DLD1 (cell line): Measurements from ENCODE around the gene TP63.

Experiments used
- in situ Hi-C: cut with HindIII; loops from 2 replicates; pipeline ENCODE4 v1.10.0; 2017; ENCODE audit warnings: low sequenced_read_pairs

Gene TP63

DNA sequence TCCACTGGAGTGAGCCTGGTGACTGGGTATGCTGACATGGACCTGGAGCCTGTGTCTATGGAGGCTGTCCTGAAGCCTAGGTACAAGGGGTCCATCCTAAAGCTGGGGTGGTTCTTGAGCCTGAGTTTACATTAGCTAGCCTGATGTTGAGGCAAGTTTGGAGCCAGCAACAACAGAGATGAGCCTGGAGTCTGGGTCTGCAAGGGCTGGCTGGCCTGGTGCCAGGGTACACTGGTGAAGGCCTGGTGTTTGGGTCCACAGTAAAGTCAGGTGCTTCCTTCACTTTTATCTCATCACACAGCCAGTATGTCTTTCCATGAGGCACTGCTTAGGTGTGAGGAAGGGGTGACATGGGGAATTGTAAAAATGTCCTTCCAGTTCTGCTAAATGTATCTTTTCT lies 49.5 kb downstream of the TP63 start:
- in situ Hi-C loops, result no loop called here

DNA sequence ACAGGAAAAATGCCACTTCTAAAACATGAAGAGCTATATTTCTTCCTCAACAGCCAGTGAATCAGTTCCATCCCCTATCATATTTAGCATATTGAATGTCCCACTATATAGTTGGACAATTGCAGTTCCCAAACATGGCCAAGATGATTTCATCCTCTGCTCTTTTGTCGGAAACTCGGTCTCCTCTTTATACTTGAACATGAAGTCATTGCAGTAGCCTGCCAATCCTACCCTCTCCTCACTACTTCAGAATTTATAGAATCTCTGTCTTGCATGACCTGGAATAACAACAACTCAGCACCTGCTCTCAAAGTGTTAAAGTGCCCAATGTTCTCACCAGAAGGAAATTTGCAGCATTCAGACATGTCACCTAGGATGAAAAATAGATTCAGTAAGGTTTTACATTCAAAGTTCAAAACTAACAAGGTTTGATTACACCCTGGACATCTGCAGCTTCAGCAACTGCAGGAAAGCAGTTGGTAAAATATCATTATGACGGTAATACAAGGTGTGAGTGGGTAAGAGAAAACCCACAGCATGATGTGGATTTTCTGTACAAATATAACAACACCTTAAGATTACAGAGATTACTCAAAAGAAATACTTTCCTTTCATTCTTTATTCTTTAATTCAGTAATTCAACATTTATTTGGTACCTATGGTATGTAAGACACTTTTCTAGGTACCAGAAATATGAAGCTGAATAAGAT lies 52.5 kb downstream of the TP63 start:
- in situ Hi-C loops, result no loop called here

DNA sequence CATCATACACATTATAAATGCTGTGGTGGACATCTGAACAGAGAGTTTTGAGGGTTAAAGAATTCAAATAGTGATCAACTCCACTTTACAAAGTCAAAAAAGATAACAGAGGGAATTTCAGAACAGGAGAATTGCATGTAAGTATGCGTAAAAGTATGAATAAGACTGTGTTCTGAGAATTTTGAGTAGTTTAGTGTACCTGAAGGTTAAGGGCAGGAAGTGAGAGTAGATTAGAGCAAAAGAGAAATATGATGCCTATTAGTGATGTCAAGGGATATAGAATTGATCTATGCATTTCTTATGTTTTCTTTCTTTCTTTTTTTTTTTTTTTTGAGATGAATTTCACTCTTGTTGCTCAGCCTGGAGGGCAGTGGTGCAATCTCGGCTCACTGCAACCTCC lies 53.1 kb downstream of the TP63 start:
- in situ Hi-C loops, result no loop called here

DNA sequence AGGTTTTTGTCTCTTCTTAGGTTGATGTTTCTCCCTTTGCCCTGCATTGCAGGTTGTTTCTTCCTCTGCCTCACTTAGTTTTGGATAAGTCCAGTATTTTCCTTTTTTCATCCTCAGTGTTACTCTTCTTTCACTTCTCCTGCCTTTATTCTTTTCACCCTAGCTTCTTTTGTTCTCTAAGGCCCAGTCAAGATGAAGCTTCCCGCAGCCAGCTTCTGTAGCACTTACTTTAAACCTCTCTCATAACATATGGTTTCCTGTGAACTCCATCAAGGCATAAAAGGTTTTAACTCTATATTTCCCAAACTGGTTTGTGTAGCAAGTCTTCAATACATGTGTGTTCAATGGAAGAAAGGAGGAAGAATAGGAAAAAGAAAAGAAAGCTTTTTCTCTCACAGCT lies 54.1 kb downstream of the TP63 start:
- in situ Hi-C loops, result no loop called here

DNA sequence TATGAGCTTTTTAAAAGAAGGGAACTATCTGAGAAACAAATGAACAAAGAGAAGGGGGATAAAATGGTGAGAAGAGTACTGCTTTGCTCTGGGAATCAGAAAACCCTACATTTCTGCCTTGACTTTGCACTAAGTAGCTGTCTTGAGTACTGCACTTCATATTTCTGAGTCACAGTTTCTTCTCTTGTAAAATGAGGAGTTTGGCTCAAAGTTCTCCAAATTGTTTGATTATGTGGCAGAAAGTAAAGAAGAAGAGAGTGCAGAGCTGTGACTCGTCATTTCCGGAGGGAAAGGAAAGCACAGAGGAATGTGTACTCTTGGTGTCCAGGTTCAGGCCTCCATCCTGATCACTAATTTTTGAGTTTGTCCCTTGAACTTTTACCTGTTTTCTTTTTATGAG lies 54.7 kb downstream of the TP63 start:
- in situ Hi-C loops, result no loop called here

DNA sequence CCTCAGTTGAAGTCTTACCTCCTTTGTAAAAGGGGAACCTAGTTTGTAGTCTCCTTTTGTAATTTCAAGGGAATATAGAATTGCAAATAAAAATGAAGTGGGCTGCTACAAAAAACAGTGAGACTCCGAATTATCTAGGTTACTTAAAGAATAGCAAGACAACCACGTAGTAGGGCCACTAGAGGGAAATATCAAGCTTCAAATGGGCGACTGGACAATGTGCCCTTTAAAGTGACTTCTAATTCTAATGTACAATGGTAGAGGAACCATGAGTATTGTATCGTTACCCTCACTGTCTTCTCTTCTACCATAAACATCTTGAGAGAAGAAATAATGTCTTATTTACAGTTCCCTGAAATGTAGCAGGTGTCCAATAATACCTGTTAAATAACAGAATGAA lies 56.3 kb downstream of the TP63 start:
- in situ Hi-C loops, result no loop called here

DNA sequence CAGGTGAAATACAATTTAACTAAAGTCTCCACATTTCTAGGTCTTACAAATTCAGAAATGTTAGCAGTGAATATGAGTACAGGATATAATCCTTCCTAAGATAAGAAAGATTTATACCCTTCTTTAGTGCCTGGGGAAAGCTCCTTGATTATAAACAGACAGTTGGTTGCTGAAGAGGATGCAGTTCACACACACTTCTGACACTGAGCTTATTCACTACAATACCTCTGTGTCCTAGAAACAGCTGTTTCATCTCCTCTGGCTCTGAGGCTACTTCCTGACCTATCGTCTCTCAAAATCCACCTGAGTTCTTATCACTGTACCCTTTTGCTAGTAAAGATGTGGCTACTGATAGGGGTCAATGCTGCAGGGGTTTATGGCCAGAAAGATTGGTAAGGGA lies 57.1 kb downstream of the TP63 start:
- in situ Hi-C loops, result no loop called here

DNA sequence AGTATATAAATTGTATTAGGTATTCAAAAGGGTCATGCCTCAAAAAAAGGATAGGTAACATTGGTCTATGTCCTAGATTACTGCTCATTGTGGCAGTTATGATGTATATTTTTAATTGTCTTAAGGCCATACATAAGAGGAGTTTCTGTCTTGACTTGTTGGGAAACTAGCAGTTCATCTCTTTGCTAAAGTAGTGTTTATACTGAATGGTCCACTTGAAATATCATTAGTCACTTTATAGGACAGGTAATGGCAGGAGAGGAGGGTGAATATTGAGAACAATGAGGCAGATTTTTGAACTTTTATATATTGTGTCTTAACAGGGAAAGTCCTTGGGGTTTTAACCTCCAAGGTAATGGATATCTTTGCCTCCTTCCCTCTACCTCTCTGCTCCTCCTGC lies 58.4 kb downstream of the TP63 start:
- in situ Hi-C loops, result no loop called here

DNA sequence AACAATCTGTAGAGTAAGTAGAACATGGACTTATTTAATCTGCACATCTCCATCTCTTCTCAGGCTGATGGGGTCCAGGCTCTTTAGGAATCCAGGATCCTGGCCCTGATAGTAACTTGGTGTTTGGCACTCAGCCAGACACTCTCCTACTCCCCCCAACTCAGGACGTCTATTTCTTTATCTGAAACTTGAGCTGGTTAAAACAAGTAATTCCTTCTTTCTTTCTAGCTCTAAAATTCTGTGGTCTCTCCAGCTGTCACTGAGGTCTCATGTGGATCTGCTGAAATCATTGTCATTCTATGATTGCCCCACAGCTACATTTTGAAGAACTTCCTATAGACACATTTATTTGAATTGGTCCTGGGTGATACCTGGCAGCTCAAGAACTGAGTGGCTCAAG lies 59.0 kb downstream of the TP63 start:
- in situ Hi-C loops, result no loop called here

DNA sequence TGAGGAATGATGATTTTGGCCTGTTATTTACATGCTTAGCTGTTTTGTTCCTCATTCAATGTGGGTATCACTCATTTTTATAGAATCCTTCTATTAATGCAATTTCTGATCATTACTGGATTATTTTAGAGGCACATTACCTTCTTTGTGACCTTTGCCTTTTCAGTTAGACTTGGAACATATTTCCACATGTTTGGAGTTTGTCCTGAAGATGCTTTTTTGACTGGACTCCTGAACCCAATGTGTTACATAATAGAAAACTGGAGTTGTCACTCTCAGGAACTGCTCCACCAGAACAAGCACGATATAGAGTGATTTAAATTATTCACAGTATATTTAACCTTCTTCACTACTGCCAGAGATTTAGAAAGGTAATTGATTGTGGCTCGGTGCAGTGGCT lies 59.5 kb downstream of the TP63 start:
- in situ Hi-C loops, result no loop called here

DNA sequence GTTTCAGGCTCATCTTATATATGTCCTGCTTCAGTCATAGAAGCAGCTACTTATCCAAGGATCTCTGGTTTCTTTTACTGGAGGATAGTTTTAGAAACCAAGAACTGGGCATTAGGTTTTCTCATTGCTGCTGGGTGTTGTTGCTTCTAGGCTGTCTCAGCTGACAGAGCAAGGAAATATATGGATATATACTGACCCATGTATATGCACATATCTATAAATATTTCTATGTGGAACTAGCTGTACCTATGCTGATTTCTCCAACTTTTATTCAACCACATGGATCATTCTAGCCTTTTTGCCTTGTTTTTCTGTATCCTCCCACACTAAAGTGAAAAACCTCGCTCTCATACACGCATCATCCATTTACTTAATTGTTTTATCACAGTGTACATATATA lies 64.2 kb downstream of the TP63 start:
- in situ Hi-C loops, result no loop called here

DNA sequence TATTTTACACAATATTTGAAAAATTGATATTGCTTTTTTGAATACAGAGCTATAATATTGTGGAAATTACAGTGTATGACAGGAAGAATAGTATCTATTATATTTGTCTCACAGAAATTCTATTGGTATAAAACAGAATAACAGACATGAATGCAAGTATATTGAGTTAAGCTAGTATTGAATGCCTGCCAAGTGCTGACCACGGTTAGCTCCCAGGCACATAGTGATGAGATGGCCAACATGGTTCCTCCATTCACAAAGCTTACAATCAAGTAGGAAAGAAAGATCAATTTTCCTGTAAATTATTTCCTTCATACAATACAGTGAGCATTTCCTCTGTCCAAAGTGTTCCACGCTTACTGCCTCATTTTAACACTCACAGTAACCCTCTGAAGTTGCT lies 67.6 kb downstream of the TP63 start:
- in situ Hi-C loops, result no loop called here

DNA sequence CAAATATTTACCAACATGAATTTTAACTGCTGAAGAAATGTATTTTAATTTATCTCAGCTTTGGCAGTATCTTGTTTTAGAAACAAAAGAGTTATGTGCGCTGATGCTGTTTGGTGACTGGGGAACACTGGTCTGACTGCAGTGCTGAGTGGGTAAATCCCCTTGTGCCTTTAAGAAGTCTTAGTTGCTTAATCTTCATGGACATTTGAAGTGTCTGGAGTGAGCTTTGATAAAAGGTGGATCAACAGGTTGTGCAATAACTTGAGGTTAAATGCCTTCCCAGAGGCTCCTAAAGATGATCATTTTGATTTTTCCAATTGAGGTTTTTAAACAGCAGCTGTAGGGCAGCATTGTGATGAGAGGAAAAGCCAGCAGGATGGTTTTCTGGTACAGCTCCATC lies 68.7 kb downstream of the TP63 start:
- in situ Hi-C loops, result no loop called here

DNA sequence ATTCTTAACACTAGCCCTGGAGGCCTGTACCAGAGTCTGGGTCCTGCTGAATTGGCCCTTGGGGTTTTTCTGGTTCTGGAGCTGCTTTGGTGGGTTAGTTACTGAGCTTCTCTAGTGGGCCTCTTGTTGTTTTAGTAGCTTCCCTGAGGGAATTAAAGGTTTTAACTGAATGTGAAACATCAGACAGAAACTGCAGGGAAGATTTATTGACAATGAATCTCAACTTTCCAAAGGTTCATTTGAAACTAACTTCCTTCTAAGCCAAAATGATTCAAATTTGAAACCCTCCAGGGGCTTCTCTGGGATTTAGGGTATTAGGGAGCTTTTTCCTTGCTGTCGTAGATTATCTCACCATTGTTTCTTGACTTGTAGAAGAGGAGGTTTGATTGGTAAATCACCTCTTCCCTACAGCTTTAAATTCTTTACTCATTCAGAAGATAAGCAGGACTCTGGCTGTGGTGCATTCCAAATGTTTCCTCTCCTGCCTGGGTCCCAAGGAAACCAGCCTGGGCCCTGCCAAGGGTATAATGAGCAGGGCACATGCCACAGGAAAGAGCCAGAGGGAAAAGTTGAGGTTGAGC lies 71.0 kb downstream of the TP63 start:
- in situ Hi-C loops, result no loop called here

DNA sequence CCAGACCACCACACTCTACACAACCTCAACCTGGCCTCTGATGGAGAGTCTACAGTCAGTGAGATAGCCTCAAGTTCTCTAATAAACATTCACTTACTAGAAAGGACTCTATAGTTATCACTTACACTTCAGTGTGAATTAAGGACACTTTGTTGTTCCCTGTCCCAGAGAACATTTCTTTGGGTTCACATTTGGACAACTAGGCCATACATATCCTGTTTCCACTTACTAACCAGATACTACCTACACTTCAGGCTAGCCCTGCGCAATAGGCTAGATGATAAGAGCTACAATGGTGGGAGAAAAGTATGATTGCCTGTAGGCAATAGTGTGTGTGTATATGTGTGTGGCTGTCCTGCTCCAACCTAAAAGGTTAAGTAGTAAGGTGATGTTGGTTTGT lies 72.7 kb downstream of the TP63 start:
- in situ Hi-C loops, result no loop called here

DNA sequence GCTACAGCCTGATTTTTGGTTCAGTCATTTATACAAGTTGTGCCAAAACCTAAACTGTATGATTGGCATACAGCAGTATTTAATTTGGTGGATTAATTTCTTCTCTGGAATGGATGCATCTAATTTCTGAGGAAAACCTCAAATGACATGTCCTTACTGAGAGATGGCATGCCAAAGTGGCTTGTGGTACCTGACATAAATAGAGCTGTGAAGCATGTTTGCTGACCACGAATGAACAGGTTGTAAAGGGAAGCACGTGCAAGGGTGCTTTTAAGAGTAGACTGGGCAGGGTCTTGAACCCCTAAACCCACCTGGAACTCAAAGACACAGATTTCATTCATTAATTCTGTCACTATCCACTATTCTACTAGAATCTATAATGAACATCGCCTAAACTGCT lies 77.2 kb downstream of the TP63 start:
- in situ Hi-C loops, result no loop called here

DNA sequence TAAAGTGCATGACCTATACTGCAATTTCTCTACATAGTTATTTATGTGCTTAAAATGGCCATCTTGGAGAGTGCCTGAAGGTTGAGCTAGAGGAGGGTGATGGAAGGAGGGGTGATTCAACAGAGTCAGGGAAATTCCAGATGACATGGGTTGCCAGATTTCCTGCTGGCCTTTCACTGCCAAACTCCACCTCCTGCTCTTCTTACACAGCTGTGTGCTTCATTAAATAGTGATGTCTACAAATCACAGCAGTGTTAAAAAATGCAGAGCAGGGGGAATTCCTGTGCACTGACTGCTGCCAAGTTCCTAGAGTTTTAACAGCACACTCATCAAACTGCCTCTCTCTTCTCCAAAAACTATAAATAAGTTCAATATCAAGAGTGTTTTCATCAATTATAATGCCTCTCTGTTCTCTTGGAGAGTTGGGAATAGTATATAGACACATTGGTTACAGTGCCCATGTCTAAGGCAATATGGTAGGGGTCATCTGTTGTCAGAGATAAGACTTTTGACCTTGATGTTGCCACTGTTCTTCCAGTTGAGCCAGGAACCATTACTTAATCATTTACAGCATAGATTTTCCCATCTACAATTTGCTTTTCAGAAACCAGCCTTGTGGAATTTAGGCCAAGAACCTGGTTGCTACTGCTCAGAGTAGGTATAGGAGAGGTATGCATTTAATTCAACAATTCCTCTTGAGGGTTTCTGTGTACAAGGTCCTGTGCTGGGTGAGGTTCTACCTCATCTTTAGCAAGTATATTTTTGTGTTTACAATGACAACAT lies 79.6 kb downstream of the TP63 start:
- in situ Hi-C loops, result no loop called here

DNA sequence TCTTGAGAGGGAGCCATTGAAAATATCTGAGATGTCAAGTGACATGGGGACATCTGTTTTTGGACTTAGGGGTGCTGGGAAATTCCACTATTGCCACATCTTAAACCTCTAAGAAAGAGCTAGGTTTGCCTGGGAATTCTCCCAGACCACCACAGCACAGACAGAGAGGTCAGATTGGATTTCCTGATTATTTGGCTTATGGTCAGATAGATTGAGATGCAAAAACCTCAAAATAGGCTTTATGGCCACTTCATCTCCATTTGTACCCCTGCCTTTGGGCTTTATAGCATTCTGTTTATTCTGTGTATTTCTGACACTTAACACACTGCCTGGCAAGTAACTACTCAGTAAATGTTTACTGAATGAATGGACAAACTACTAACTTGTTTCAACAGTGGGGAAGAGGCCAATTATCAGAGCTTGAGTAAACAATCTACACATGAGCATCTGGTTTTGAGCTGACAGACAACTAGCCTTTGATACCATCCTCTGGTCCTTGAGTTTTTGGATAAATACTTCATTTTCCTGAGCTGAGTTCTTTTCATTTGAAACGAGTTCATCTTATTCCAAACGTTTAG lies 81.8 kb downstream of the TP63 start:
- in situ Hi-C loops, result no loop called here

DNA sequence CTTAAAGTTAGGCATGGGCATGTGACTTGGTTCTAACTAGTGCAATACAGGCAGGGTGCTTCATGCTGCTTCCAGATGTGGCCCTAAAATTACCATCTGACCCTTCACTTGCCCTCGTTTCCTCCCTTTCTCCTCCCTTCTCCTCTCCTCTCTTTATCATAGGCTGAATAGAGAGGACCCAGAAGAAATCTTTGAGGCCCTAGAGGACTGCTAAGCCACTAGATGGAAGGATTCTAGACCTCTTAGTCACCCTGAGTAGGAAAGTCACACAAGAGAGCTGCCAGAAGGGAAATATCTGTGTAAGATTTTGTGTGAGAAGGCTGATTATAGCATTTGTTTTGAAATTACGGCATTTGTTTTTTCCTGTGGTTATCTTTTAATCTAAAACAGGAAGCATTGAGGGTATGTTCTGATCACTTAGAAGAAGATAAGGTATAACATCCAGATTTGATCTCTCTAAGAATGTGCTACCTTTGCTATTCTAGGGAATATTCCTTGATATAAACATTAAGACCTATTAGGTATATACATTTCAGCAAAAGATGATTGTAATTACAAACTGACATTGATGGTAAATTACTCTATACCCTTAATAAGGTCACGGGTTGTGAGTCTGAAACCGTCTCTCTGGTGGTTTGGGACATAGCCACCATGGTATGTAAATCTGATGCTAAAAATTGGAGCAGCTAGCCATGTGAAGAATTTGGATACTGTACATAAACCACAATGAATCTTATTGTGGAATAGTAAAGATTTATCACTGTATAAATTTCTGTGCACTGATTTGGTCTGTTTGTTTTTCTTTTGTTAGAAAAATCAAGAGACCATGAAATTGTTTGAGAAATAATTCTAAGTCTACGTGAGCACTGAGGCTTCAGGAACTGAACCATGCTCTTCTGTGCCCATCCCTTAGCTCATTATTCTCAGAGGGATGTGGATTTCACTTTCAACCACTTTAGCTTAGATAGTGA lies 84.1 kb downstream of the TP63 start:
- in situ Hi-C loops, result no loop called here

DNA sequence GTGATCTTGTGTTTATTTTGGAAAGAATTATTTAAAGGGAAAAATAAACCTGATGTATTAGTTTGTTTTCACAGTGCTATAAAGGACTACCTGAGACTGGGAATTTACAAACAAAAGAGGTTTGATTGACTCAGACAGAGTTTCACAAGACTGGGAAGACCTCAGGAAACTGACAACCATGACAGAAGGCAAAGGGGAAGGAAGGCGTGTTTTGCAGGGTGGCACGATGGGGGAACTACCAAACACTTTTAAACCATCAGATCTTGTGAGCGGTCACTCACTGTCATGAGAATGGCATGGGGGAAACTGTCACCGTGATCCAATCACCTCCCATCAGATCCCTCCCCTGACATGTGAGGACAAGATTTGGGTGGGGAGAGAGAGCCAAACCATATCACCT lies 87.0 kb downstream of the TP63 start:
- in situ Hi-C loops, result no loop called here
